CD4-positive, CD25-positive, alpha-beta regulatory T cell (primary cell): Measurements from ENCODE around the gene FAM210B. TPM values are rescaled to one million over a fixed set of nuclear protein-coding genes. Genes with fewer than 3 reads are reported as not detected.
"Not testable (repeated sequence)": the region's sequence is repeated elsewhere in the genome, so short reads cannot be mapped to it uniquely, and the experiment has no call there.

Experiments used
- ATAC-seq, 2 donors: fragments of 150-1000 bp; cut with Tn5 transposase; one replicate each; pipeline ENCODE4 v1.10.0; 2021; ENCODE audit warnings: low read depth in 2 of 2, moderate number of reproducible peaks in 2 of 2, moderate library complexity in 1 of 2
- DNase-seq, 3 donors: peaks; one replicate each; pipeline versions ENCODE4 v3.0.0 to v3.0.0-alpha.2; 2012 to 2022; ENCODE audit warnings: mixed read lengths in 1 of 3
- H3K27ac ChIP-seq: one replicate; pipeline ENCODE4 v1.7.0; 2013; ENCODE audit warnings: mild to moderate bottlenecking, low read length; ENCODE audit not compliant: insufficient read depth, poor library complexity, severe bottlenecking
- H3K27me3 ChIP-seq: one replicate; pipeline ENCODE4 v1.7.0; 2013; ENCODE audit warnings: low read length; ENCODE audit not compliant: control insufficient read depth, insufficient read depth
- H3K36me3 ChIP-seq: one replicate; pipeline ENCODE4 v1.7.0; 2013; ENCODE audit warnings: mild to moderate bottlenecking, low read length, moderate library complexity; ENCODE audit not compliant: control insufficient read depth, insufficient read depth
- H3K4me1 ChIP-seq: 2 replicates; pipeline ENCODE4 v1.7.0; 2013; ENCODE audit warnings: mild to moderate bottlenecking, low read length; ENCODE audit not compliant: insufficient read depth, control insufficient read depth, poor library complexity, severe bottlenecking
- H3K4me3 ChIP-seq: one replicate; pipeline ENCODE4 v1.7.0; 2013; ENCODE audit warnings: low read depth, mild to moderate bottlenecking, low read length, moderate library complexity
- H3K9me3 ChIP-seq, 2 experiments: 1 replicate in 1 of 2; 2 replicates in 1 of 2; pipeline ENCODE4 v1.7.0; 2013; ENCODE audit warnings: low read length in 2 of 2, mild to moderate bottlenecking in 1 of 2, moderate library complexity in 1 of 2; ENCODE audit not compliant: control insufficient read depth in 2 of 2
- H3K27ac Mint-ChIP-seq, 3 donors: one replicate each; pipeline ENCODE4 v1.8.0; 2020 to 2022; ENCODE audit warnings: mild to moderate bottlenecking in 3 of 3, mixed read lengths in 3 of 3, moderate library complexity in 2 of 3
- H3K27me3 Mint-ChIP-seq: one replicate; pipeline ENCODE4 v1.8.0; 2022; ENCODE audit warnings: mild to moderate bottlenecking, mixed read lengths
- H3K36me3 Mint-ChIP-seq: one replicate; pipeline ENCODE4 v1.8.0; 2020; ENCODE audit warnings: mixed read lengths
- H3K4me1 Mint-ChIP-seq, 4 donors: one replicate each; pipeline ENCODE4 v1.8.0; 2020 to 2022; ENCODE audit warnings: mixed read lengths in 4 of 4, mild to moderate bottlenecking in 1 of 4
- H3K4me3 Mint-ChIP-seq, 4 donors: one replicate each; pipeline ENCODE4 v1.8.0; 2020 to 2022; ENCODE audit warnings: mild to moderate bottlenecking in 4 of 4, mixed read lengths in 4 of 4, moderate library complexity in 3 of 4
- H3K9me3 Mint-ChIP-seq, 7 donors: one replicate each; pipeline ENCODE4 v1.8.0; 2020 to 2022; ENCODE audit warnings: mixed read lengths in 7 of 7, mild to moderate bottlenecking in 3 of 7, moderate library complexity in 2 of 7
- polyA plus RNA-seq, 4 donors: library from polyadenylated mRNA; unstranded; fragments of 300-500 nt; fragmentation: Illumina TruSeq; gene quantifications; one replicate each; pipeline ENCODE4 v1.2.3, GENCODE V29; 2021
- total RNA-seq: library from RNA; stranded (reverse); gene quantifications from one replicate; pipeline ENCODE4 v1.2.3, GENCODE V29; 2022

Gene FAM210B
- total and polyA plus RNA-seq, 5 donors from 2014 or later = 14.8 to 40.3 (median 35.2) TPM

DNA sequence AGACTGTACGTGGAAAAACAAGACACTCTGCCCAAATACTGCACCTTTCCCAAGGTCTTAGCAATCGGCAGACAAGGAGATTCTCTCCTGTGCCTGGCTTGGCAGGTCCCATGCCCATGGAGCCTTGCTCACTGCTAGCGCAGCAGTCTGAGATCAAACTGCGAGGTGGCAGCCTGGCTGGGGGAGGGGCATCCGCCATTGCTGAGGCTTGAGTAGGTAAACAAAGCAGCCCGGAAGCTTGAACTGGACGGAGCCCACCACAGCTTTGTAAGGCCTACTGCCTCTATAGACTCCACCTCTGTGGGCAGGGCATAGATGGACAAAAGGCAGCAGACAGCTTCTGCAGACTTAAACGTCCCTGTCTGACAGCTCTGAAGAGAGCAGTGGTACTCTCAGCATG lies 22.1 kb upstream of the FAM210B start:
- H3K36me3 ChIP-seq, H3K27ac ChIP-seq, H3K9me3 ChIP-seq, H3K4me3 Mint-ChIP-seq, H3K27me3 ChIP-seq, H3K4me3 ChIP-seq, H3K4me1 ChIP-seq, H3K9me3 Mint-ChIP-seq, DNase-seq, H3K27ac Mint-ChIP-seq, ATAC-seq, H3K4me1 Mint-ChIP-seq, H3K36me3 Mint-ChIP-seq: not testable (repeated sequence)
- peaks cover 41% of the 10 kb centered on the region for H3K27me3 Mint-ChIP-seq

DNA sequence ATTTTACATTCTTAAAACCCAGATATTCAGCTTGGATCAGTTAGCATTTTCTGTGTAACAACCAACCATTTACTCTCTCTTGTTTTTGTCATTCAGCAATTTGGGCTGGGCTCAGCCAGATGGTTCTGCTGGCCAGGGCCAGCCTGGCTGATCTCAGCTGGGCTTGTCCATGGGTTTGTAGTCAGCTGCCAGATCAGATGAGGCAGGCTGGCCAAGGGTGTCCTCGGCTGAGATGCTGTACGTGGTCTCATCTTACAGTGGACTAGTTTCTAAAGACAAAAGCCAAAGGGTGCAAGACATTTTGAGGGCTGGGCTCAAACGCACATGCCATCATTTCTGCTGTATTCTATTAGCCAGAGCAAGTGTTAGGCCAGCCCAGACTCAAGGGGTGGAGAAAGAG lies 16.0 kb upstream of the FAM210B start:
- Histone ChIP-seq H3K4me1 (peaks cover 5% of the 10 kb centered on the region), H3K4me3 (no peak overlapping the region), H3K27ac (no peak overlapping the region), H3K36me3 (no peaks in the 10 kb centered on the region), H3K9me3 (no peaks in the 10 kb centered on the region), H3K27me3 (peaks cover 10% of the 10 kb centered on the region)
- peaks cover 0 to 7% (median 2%) of the 10 kb centered on the region in 4 donors for H3K4me1 Mint-ChIP-seq
- peaks cover 53% of the 10 kb centered on the region for H3K27me3 Mint-ChIP-seq
- DNase-seq = no peak
- no peaks in the 10 kb centered on the region for H3K36me3 Mint-ChIP-seq
- no peak overlapping the region for H3K4me3 Mint-ChIP-seq
- H3K27ac Mint-ChIP-seq = peak overlapping the region in 1 of 3 donors; percentile 33
- ATAC-seq = no peak
- peaks cover 0 to 4% (median 0%) of the 10 kb centered on the region in 7 donors for H3K9me3 Mint-ChIP-seq

DNA sequence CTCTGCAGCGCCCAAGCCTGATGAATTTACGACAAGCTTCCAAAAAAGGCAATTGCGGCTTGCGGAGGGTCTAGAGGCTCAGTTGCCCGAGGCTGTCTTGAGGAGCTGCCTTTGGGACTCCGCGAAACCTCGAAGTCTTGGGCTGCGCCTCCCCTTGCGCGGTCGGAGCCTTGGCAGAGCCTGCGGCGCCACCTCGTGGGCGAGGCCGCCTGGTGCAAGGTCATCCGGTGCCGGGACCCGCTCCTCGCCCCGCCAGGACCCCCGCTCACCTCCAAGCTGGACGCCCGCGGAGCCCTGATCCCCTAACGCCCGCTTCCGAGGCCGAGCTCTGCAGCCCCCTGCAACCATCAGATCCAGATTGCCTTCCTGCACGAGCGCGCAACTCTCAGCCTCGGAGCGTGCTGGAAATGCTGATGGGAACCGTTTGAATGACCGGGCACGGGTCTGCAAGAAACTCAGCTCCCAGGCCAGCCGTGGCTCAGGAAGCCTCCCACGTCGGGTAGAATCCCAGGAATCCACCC lies 14.9 kb upstream of the FAM210B start:
- peak in 1 of 3 donors; percentile 40 for DNase-seq
- no peak overlapping the region for H3K27ac Mint-ChIP-seq
- Histone ChIP-seq H3K4me3 (no peak overlapping the region), H3K27ac (no peak overlapping the region), H3K9me3 (no peaks in the 10 kb centered on the region), H3K4me1 (peaks cover 5% of the 10 kb centered on the region), H3K36me3 (no peaks in the 10 kb centered on the region), H3K27me3 (peaks cover 13% of the 10 kb centered on the region)
- H3K27me3 Mint-ChIP-seq = peaks cover 59% of the 10 kb centered on the region
- H3K36me3 Mint-ChIP-seq = no peaks in the 10 kb centered on the region
- H3K9me3 Mint-ChIP-seq = peaks cover 0 to 4% (median 0%) of the 10 kb centered on the region in 7 donors
- peaks cover 0 to 14% (median 3%) of the 10 kb centered on the region in 4 donors for H3K4me1 Mint-ChIP-seq
- H3K4me3 Mint-ChIP-seq = peak overlapping the region in 1 of 4 donors; percentile 41
- ATAC-seq = peak in 1 of 2 donors; percentile 34

DNA sequence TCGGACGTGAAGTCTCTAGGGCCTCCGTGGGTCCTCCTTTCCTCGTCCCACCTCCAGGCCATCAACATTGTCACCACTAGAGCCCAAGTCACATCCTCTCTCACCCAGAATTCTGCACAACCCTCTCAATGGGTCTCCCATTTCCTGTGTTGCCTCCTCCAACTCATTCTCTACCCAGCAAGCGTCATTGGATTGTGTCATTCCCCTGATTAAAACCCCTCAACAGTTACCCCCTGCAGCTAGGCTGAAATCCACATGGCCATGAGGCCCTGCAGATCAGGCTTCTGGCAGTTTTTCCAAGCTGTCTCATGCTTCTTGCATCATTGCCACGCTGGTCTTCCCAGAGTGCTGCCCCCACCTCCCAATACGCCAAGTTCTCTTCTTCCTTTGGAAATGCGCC lies 12.9 kb upstream of the FAM210B start:
- Mint-ChIP-seq H3K27me3 (peaks cover 39% of the 10 kb centered on the region), H3K4me1 (peaks cover 0 to 14% (median 3%) of the 10 kb centered on the region in 4 donors)

DNA sequence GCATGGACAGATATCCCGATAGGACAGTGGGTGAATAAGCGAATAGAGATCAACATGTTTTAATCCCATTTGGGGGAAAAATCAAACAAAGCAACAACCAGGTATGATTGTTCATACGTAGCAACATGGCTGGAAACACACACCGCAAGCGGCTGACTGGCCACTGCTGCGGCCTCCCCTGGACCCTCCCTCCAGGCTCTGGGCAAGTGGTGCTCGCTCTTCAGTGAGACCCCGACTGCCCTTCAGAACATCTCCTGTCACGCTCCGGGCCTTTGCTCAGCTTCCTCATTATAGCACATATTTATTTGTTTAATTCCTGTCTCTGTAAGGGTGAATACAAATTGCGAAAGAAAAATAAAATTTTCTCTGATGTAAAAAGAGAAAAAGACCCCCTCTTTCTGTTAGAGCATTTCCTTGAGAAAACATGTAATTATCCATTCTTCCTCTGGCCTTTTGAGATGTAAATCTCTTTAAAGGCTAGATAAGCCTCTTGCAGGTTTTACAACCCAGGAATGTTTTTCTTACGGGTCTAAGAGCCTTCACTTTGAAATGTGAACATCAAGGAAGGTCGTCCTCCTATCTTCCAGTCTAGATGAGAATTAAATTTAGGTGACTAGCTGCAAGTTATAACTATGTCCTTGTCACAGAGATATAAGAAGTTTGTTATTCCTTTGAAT lies 11.0 kb upstream of the FAM210B start:
- Histone ChIP-seq H3K4me3 (no peak overlapping the region), H3K27me3 (peaks cover 12% of the 10 kb centered on the region), H3K36me3 (no peaks in the 10 kb centered on the region), H3K9me3 (no peaks in the 10 kb centered on the region), H3K4me1 (peaks cover 5% of the 10 kb centered on the region), H3K27ac (no peak overlapping the region)
- no peak overlapping the region for H3K4me3 Mint-ChIP-seq
- DNase-seq (no peak), ATAC-seq (no peak)
- no peaks in the 10 kb centered on the region for H3K36me3 Mint-ChIP-seq
- peak overlapping the region in 1 of 3 donors; percentile 52 for H3K27ac Mint-ChIP-seq
- peaks cover 24% of the 10 kb centered on the region for H3K27me3 Mint-ChIP-seq
- H3K4me1 Mint-ChIP-seq = peaks cover 0 to 14% (median 3%) of the 10 kb centered on the region in 4 donors
- no peaks in the 10 kb centered on the region for H3K9me3 Mint-ChIP-seq

More for the DNA sequence above, 12.9 kb upstream of the FAM210B start:
- Histone ChIP-seq H3K27ac (no peak overlapping the region), H3K4me3 (no peak overlapping the region), H3K36me3 (no peaks in the 10 kb centered on the region), H3K27me3 (peaks cover 13% of the 10 kb centered on the region), H3K4me1 (peaks cover 5% of the 10 kb centered on the region), H3K9me3 (no peaks in the 10 kb centered on the region)
- Mint-ChIP-seq H3K27ac (no peak overlapping the region), H3K4me3 (no peak overlapping the region), H3K9me3 (no peaks in the 10 kb centered on the region), H3K36me3 (no peaks in the 10 kb centered on the region)
- DNase-seq (no peak), ATAC-seq (no peak)

DNA sequence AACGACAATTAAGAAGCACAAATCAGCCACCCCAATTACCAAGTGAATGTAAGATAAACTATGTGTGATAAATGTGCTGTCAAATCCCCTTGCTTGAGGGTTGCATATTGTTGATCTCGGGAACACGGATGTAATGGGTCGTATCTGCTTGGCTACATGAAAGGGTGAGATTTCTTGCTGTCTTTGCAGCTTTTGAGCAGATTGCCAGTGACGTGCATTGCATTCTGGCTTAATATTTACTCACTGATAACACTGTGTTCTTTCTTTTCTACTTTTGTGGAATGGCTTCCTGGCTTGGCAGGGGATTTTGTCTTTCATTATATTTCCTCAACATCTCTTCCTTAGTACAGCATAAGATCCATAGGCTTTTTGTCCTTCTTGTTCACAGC lies 10.5 kb upstream of the FAM210B start:
- DNase-seq (no peak), ATAC-seq (no peak)
- Histone ChIP-seq H3K4me3 (no peak overlapping the region), H3K27me3 (peaks cover 7% of the 10 kb centered on the region), H3K27ac (no peak overlapping the region), H3K4me1 (peaks cover 5% of the 10 kb centered on the region), H3K36me3 (no peaks in the 10 kb centered on the region), H3K9me3 (no peaks in the 10 kb centered on the region)
- Mint-ChIP-seq H3K4me1 (peaks cover 0 to 14% (median 3%) of the 10 kb centered on the region in 4 donors), H3K9me3 (no peaks in the 10 kb centered on the region), H3K27ac (no peak overlapping the region), H3K4me3 (no peak overlapping the region), H3K27me3 (peaks cover 21% of the 10 kb centered on the region), H3K36me3 (no peaks in the 10 kb centered on the region)

DNA sequence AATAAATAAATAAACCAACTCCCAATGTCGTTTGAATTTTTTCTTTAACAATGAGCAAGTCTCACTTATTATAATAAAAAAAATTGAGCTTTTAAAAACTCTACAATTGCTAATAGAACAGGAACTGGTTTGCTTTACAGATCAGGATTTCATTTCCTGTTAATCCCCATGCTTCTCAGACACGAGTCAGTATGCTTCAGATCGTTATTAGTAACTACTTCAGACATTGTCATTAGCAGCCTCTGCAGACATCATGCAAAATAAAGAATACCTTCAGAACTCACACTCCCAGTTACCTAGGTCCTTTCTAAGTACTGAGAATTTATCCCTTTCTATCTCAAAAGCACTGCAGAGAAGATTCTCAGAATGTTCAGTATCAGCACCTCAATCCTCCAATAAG lies 10.0 kb upstream of the FAM210B start:
- no peak overlapping the region for H3K4me3 ChIP-seq
- no peak overlapping the region for H3K27ac Mint-ChIP-seq
- ATAC-seq (no peak), DNase-seq (no peak)
- H3K4me1 Mint-ChIP-seq = peaks cover 0 to 12% (median 2%) of the 10 kb centered on the region in 4 donors
- H3K4me3 Mint-ChIP-seq = no peak overlapping the region
- H3K4me1 ChIP-seq = peaks cover 4% of the 10 kb centered on the region
- H3K27ac ChIP-seq = no peak overlapping the region
- H3K9me3 Mint-ChIP-seq = no peaks in the 10 kb centered on the region
- peaks cover 6% of the 10 kb centered on the region for H3K27me3 ChIP-seq
- no peaks in the 10 kb centered on the region for H3K36me3 ChIP-seq
- no peaks in the 10 kb centered on the region for H3K36me3 Mint-ChIP-seq
- peaks cover 21% of the 10 kb centered on the region for H3K27me3 Mint-ChIP-seq
- H3K9me3 ChIP-seq = no peaks in the 10 kb centered on the region

DNA sequence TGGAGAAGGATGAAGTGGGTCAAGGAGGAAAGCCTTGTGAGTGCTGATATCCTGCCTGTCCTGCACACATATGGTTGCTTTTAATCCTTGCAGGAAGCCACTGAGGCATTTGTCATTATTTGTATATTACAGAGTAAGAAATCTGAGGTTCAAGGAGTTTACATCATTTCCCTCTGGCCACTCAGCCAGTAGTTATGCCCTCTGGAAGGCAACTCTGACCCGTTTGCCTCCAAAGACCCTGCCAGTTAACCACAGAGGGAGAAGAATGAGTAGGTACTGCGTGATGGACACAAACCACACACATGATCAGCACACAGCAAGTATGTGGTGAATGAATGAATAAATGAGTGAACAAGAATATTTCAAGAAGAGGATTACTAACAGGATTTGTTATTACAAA lies 7.9 kb upstream of the FAM210B start:
- no peaks in the 10 kb centered on the region for H3K9me3 ChIP-seq
- H3K4me1 Mint-ChIP-seq = peaks cover 0 to 8% (median 2%) of the 10 kb centered on the region in 4 donors
- no peak overlapping the region for H3K27ac Mint-ChIP-seq

More for the DNA sequence above, 7.9 kb upstream of the FAM210B start:
- H3K27ac ChIP-seq = no peak overlapping the region
- no peaks in the 10 kb centered on the region for H3K4me1 ChIP-seq
- no peaks in the 10 kb centered on the region for H3K36me3 ChIP-seq
- H3K27me3 Mint-ChIP-seq = peaks cover 11% of the 10 kb centered on the region
- peak overlapping the region in 1 of 4 donors; percentile 49 for H3K4me3 Mint-ChIP-seq
- no peaks in the 10 kb centered on the region for H3K9me3 Mint-ChIP-seq
- no peak for DNase-seq
- H3K27me3 ChIP-seq = peaks cover 4% of the 10 kb centered on the region
- ATAC-seq = no peak
- no peaks in the 10 kb centered on the region for H3K36me3 Mint-ChIP-seq
- no peak overlapping the region for H3K4me3 ChIP-seq
